Ishikawa (cell line): ENCODE results near the gene C4B.

Experiments
- EP300 ChIP-seq: IDR thresholded peaks from 2 replicates; pipeline ENCODE4 v1.6.1; 2012; ENCODE audit warnings: borderline replicate concordance
- FOXM1 ChIP-seq: IDR thresholded peaks from 2 replicates; pipeline ENCODE4 v1.6.1; 2012; ENCODE audit warnings: low read depth, borderline replicate concordance
- NFIC ChIP-seq: IDR thresholded peaks from 2 replicates; pipeline ENCODE4 v1.6.1; 2012
- REST ChIP-seq: IDR thresholded peaks from 2 replicates; pipeline ENCODE4 v1.6.1; 2012; ENCODE audit warnings: low read depth, mild to moderate bottlenecking
- TAF1 ChIP-seq: IDR thresholded peaks from 2 replicates; pipeline ENCODE4 v1.6.1; 2012; ENCODE audit warnings: low read depth, mild to moderate bottlenecking
- YY1 ChIP-seq: IDR thresholded peaks from 2 replicates; pipeline ENCODE4 v1.6.1; 2012; ENCODE audit warnings: low read depth

GRCh38 chr6:31968326-31968725 lies 46.3 kb upstream of the C4B start:
- TF ChIP-seq REST (no peak), TAF1 (no peak), EP300 (no peak), NFIC (no peak), YY1 (no peak), FOXM1 (no peak)
